Keratinocyte (primary cell): ENCODE measurements around the gene MRC2.

Experiments
- CTCF ChIP-seq, 3 experiments: IDR thresholded peaks in 1 of 3; conservative IDR thresholded peaks in 1 of 3; optimal IDR thresholded peaks in 1 of 3; 2 replicates in 2 of 3; 3 replicates in 1 of 3; pipeline versions ENCODE3 to v1.5.1; 2011; ENCODE audit warnings: low read length in 3 of 3, mild to moderate bottlenecking in 3 of 3, moderate library complexity in 2 of 3, control low read depth in 1 of 3, inconsistent platforms in 1 of 3; ENCODE audit not compliant: insufficient read depth in 2 of 3; ENCODE audit errors: extremely low read depth in 1 of 3
- EZH2 ChIP-seq: IDR thresholded peaks from one replicate; pipeline ENCODE4 v1.6.1; 2012; ENCODE audit warnings: inconsistent platforms, mild to moderate bottlenecking, low read length, moderate library complexity

GRCh38 chr17:62707425-62707739 lies 79.9 kb downstream of the MRC2 start:
- TF ChIP-seq EZH2 (no peak), CTCF (optimal IDR thresholded peaks at IDR 0.05 in 1 of 3, IDR thresholded peaks at IDR 0.05 in 1 of 3, conservative IDR thresholded peaks at IDR 0.05 in 1 of 3; ENCODE audit: extremely low read depth in 1 of 3, insufficient read depth in 2 of 3, low read length in 3 of 3) (no peak)
